Suppressor macrophage treated with lipopolysaccharide for 4 hours (primary cell): ENCODE results near the gene ENO2.

Source experiments
- DNase-seq: peaks from one replicate; pipeline ENCODE4 v3.0.0-alpha.2; 2020

The ENO2 gene

GRCh38 chr12:6915789-6916285 lies 1.5 kb downstream of the ENO2 start:
- DNase-seq: no peak

DNA sequence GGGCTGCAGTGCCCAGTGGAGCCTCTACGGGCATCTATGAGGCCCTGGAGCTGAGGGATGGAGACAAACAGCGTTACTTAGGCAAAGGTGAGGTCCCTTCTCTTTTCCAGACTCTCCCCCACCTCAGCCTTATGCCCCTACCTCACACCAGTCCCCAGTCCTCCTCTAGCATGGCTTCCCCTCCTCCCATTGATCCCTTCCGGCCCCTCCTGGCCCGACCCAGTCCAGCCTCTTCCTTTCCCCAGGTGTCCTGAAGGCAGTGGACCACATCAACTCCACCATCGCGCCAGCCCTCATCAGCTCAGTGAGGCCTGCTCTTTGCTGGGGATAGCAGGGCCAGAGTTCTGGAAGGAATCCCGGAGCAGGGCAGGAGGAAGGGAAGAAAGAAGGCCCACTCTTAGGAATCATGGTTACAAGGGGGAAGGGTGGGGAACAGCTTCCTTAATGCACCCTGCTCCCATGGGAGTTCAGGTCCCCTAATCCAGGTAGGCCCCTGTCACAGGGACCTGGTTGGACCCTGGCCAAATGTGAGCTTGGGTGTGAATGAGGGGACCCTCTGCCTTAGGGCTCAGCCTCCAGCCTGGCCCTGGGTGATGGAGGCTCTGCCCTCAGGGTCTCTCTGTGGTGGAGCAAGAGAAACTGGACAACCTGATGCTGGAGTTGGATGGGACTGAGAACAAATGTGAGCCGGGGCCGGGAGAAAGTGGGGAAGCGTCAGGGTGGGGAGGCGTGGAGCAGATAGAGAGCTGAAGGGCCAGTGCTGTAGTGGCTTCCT lies 2.2 kb downstream of the ENO2 start:
- no peak for DNase-seq

DNA sequence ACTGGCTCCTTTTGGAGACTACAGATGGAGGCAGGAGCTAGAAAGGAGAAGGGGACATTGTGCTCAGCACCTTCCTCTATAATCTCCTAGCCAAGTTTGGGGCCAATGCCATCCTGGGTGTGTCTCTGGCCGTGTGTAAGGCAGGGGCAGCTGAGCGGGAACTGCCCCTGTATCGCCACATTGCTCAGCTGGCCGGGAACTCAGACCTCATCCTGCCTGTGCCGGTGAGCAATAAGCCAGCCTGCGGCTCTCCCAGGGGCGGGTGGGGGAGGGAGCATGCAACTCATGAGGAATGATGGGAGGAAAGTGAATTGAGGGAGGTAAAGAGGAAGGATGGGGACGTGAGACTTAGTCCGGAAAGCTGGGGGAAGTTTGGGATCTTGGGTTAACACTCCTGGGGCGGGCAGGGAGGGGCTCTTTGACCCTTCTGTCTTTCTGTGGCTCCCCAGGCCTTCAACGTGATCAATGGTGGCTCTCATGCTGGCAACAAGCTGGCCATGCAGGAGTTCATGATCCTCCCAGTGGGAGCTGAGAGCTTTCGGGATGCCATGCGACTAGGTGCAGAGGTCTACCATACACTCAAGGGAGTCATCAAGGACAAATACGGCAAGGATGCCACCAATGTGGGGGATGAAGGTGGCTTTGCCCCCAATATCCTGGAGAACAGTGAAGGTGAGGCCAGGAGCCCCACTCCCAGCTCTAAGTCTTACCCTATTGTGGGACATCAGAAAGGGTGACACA lies 3.3 kb downstream of the ENO2 start:
- DNase-seq: no peak

DNA sequence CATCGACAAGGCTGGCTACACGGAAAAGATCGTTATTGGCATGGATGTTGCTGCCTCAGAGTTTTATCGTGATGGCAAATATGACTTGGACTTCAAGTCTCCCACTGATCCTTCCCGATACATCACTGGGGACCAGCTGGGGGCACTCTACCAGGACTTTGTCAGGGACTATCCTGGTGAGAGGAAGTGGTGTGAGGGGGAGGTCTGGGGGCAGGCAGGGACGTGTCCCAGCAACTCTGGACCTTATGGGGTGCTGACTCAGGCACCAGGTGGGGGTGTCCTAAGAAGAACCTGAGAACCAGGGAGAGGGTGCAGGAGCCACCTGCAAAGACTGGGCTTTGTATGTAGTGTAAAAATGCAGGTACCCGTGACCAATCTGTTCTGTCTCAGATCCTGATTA lies 5.2 kb downstream of the ENO2 start:
- no peak for DNase-seq

DNA sequence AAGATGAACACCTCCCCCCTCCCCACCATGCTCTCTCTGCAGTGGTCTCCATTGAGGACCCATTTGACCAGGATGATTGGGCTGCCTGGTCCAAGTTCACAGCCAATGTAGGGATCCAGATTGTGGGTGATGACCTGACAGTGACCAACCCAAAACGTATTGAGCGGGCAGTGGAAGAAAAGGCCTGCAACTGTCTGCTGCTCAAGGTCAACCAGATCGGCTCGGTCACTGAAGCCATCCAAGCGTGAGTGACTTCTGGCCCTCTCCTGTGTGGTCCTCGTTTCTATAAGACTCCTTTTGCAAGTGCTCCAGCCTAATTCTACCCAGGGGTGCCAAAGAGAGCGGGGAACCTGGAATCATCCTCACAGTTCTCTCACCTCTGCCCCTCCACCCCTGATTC lies 7.2 kb downstream of the ENO2 start:
- DNase-seq: no peak

- DNase-seq: peak; percentile 47
Observed at GRCh38 chr12:6921996-6922946, 7.9 kb downstream of the ENO2 start.

DNA sequence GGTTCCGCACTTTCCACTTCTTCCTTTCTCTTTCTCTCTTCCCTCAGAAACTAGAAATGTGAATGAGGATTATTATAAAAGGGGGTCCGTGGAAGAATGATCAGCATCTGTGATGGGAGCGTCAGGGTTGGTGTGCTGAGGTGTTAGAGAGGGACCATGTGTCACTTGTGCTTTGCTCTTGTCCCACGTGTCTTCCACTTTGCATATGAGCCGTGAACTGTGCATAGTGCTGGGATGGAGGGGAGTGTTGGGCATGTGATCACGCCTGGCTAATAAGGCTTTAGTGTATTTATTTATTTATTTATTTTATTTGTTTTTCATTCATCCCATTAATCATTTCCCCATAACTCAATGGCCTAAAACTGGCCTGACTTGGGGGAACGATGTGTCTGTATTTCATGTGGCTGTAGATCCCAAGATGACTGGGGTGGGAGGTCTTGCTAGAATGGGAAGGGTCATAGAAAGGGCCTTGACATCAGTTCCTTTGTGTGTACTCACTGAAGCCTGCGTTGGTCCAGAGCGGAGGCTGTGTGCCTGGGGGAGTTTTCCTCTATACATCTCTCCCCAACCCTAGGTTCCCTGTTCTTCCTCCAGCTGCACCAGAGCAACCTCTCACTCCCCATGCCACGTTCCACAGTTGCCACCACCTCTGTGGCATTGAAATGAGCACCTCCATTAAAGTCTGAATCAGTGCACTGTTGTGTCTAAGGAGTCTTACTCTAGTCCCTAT lies 8.8 kb downstream of the ENO2 start:
- DNase-seq: no peak

- DNase-seq: no peak
Observed at GRCh38 chr12:6923851-6924250, 9.5 kb downstream of the ENO2 start.

DNA sequence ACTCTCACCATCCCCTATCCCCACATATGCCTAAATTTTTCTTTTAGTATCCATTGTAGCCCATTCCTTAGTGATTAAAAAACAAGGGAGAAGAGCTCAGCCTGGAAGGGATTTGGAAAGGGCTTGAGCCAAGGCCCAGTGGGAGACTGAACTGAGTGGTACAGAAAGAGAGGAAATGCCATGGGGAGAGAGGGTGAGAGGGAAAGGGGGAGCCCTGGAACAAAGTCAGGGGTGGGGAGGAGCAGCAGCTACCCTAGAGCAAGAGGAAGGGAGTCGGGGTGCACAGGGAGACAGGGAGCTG lies 10.8 kb downstream of the ENO2 start:
- DNase-seq: no peak

DNA sequence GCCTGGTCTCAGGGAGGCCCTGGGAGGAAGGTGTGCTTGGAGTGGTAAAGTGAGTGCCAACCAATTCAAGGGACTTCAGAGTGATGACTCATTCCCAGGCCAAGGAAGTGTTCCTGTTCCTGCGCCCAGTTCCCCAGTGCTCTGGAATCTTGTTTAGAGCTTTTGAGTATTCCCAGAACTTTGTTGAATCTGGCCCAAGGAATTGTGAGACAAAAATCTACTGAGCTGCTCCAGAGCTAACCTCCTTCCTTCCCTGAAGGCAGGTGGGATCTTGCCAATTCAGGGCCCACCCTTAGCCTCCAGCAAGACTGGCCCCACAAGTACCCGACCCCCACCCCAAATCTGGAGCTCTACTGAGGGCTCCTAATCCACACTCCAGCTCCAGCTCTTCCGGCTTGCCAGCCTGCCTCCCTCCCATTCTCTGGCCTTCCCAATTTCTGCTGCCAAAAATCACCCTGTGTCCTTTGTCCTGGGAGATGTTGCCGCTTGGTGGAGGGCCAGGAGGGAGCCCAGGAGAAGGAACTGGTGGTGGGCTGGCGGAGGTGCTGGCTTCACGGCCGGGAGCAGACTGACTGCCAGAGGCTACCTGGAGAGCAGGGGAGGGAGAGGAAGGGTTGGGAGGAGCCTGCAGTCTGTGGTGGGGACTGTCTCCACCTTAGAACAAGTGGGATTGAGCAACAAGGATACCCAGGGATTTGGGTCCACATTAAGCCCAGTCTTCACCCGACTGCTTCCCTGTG lies 11.3 kb downstream of the ENO2 start:
- DNase-seq: no peak

GRCh38 chr12:6927379-6928021 lies 13.1 kb downstream of the ENO2 start, which contains the start of gene ATN1:
Gene ATN1 (plus strand): TSS chr12:6927959. CDS start chr12:6934002, 6,043 bp downstream.
- peak; percentile 53 for DNase-seq

GRCh38 chr12:6928022-6928702 lies 13.8 kb downstream of the ENO2 start:
- DNase-seq: no peak

GRCh38 chr12:6928703-6929407 lies 14.5 kb downstream of the ENO2 start:
- DNase-seq: no peak

- no peak for DNase-seq
Observed at GRCh38 chr12:6929466-6930452, 15.4 kb downstream of the ENO2 start.

DNA sequence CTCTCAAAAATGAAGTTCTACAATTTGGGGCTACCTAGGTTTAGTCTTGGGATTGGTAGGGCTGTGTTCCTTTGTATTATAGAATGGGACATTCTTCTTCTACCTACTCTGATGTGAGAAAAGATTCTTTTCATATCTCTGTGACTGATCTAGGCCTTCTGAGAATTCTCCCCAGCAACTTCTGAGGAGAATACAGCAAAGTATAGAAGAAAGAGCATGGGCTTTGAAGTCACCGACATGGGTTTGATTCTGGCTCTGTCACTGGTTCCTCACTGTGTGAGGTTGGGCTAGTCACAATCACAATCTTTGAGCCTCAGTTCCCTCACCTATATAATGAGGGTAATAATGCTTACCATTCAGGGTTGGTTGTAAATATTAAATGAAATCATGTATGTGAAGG lies 18.4 kb downstream of the ENO2 start:
- no peak for DNase-seq

GRCh38 chr12:6934110-6934509 lies 19.7 kb downstream of the ENO2 start:
- no peak for DNase-seq

DNA sequence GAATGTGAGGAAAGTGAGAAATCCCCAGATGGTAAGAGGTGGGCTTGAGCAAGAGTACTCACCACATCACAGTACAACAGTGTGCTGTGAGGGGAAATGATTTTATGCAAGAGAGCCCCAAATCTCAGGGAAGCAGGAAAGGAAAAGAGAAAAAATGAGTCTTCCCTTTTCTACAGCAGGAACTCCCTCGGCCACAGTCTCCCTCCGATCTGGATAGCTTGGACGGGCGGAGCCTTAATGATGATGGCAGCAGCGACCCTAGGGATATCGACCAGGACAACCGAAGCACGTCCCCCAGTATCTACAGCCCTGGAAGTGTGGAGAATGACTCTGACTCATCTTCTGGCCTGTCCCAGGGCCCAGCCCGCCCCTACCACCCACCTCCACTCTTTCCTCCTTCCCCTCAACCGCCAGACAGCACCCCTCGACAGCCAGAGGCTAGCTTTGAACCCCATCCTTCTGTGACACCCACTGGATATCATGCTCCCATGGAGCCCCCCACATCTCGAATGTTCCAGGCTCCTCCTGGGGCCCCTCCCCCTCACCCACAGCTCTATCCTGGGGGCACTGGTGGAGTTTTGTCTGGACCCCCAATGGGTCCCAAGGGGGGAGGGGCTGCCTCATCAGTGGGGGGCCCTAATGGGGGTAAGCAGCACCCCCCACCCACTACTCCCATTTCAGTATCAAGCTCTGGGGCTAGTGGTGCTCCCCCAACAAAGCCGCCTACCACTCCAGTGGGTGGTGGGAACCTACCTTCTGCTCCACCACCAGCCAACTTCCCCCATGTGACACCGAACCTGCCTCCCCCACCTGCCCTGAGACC lies 21.2 kb downstream of the ENO2 start:
- DNase-seq: peak; percentile 60

DNA sequence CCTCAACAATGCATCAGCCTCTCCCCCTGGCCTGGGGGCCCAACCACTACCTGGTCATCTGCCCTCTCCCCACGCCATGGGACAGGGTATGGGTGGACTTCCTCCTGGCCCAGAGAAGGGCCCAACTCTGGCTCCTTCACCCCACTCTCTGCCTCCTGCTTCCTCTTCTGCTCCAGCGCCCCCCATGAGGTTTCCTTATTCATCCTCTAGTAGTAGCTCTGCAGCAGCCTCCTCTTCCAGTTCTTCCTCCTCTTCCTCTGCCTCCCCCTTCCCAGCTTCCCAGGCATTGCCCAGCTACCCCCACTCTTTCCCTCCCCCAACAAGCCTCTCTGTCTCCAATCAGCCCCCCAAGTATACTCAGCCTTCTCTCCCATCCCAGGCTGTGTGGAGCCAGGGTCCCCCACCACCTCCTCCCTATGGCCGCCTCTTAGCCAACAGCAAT lies 21.8 kb downstream of the ENO2 start:
- no peak for DNase-seq
